HepG2 (cell line): Measurements from ENCODE around the gene ARHGEF11. TPM values are rescaled to one million over a fixed set of nuclear protein-coding genes. Genes with fewer than 3 reads are reported as not detected.

Experiments
- MTF2 ChIP-seq: sonication (generic); formaldehyde crosslinking; IDR thresholded peaks from 2 replicates; pipeline ENCODE4 v1.5.0; 2020; ENCODE audit warnings: missing genetic modification reagents, borderline replicate concordance
- NCOA1 ChIP-seq: sonication (generic); formaldehyde crosslinking; IDR thresholded peaks from 2 replicates; pipeline ENCODE4 v1.9.0; 2021; ENCODE audit warnings: missing genetic modification reagents
- POLR2A ChIP-seq, 2 experiments: IDR thresholded peaks; 2 replicates each; pipeline ENCODE4 v1.6.1; 2011; ENCODE audit warnings: low read depth in 2 of 2, low read length in 2 of 2, mild to moderate bottlenecking in 1 of 2, moderate library complexity in 1 of 2; ENCODE audit not compliant: insufficient read depth in 1 of 2
- RAD21 ChIP-seq: fragments of 450-650 bp; formaldehyde crosslinking; IDR thresholded peaks from 2 replicates; pipeline ENCODE4 v1.5.0; 2020; ENCODE audit warnings: mild to moderate bottlenecking
- RBM22 ChIP-seq: fragments of 200-400 bp; formaldehyde crosslinking; optimal IDR thresholded peaks from 2 replicates; pipeline ENCODE3; 2017; ENCODE audit warnings: mild to moderate bottlenecking, low read length, moderate library complexity
- SNAI1 ChIP-seq: sonication (generic); formaldehyde crosslinking; IDR thresholded peaks from 2 replicates; pipeline ENCODE4 v1.5.0; 2020; ENCODE audit warnings: mild to moderate bottlenecking, missing genetic modification reagents, borderline replicate concordance
- SRSF4 ChIP-seq: fragments of 200-400 bp; formaldehyde crosslinking; IDR thresholded peaks from one replicate; pipeline ENCODE4 v1.6.1; 2018; ENCODE audit warnings: mild to moderate bottlenecking, low read depth, low read length, moderate library complexity; ENCODE audit not compliant: poor library complexity, severe bottlenecking
- XBP1 ChIP-seq: sonication (generic); formaldehyde crosslinking; IDR thresholded peaks from 2 replicates; pipeline ENCODE4 v1.5.0; 2020; ENCODE audit warnings: missing genetic modification reagents
- ZFX ChIP-seq: sonication (generic); formaldehyde crosslinking; IDR thresholded peaks from 2 replicates; pipeline ENCODE4 v1.4.0; 2020; ENCODE audit warnings: mild to moderate bottlenecking, low read depth, missing genetic modification reagents, moderate library complexity
- ZNF556 ChIP-seq: sonication (generic); formaldehyde crosslinking; IDR thresholded peaks from 2 replicates; pipeline ENCODE4 v1.4.0; 2020; ENCODE audit warnings: mild to moderate bottlenecking, missing genetic modification reagents, borderline replicate concordance
- ZNF557 ChIP-seq: sonication (generic); formaldehyde crosslinking; IDR thresholded peaks from 2 replicates; pipeline ENCODE4 v1.4.0; 2020; ENCODE audit warnings: missing genetic modification reagents
- ZNF577 ChIP-seq: sonication (generic); formaldehyde crosslinking; IDR thresholded peaks from 2 replicates; pipeline ENCODE4 v1.4.0; 2020; ENCODE audit warnings: mild to moderate bottlenecking, low read depth, missing genetic modification reagents, borderline replicate concordance
- polyA plus RNA-seq, 8 experiments: library from polyadenylated mRNA; depleted of rRNA in 3 of 8; stranded (reverse) in 7 of 8; unstranded in 1 of 8; fragments of >200 nt; fragmentation: Illumina TruSeq in 4 of 8; extraction: Trizol in 4 of 8; gene quantifications; 2 replicates each; pipeline versions ENCODE4 v1.2.1 to v1.2.3, GENCODE V29; 2011 to 2016; ENCODE audit warnings: low read depth in 4 of 8, missing spikeins in 1 of 8, mixed read lengths in 1 of 8; ENCODE audit not compliant: insufficient read depth in 1 of 8
- total RNA-seq, 5 experiments: library from RNA; depleted of rRNA; stranded (reverse); fragments of >200 nt; fragmentation: Illumina TruSeq; extraction: Trizol; gene quantifications; 2 replicates each; pipeline ENCODE4 v1.2.3, GENCODE V29; 2016; ENCODE audit warnings: low read depth in 1 of 5
- TF ChIP-seq, protein P1 (sequence below): sonication (generic); formaldehyde crosslinking; IDR thresholded peaks from 2 replicates; pipeline ENCODE4 v1.4.0; 2020; ENCODE audit warnings: mild to moderate bottlenecking, missing genetic modification reagents
- TF ChIP-seq, protein P2 (sequence below): sonication (generic); formaldehyde crosslinking; IDR thresholded peaks from 2 replicates; pipeline ENCODE4 v1.5.0; 2020; ENCODE audit warnings: mild to moderate bottlenecking, missing genetic modification reagents
- TF ChIP-seq, protein P3 (sequence below): sonication (generic); formaldehyde crosslinking; IDR thresholded peaks from 2 replicates; pipeline ENCODE4 v1.4.0; 2020; ENCODE audit warnings: mild to moderate bottlenecking, missing genetic modification reagents
- TF ChIP-seq, protein P4 (sequence below): sonication (generic); formaldehyde crosslinking; IDR thresholded peaks from 2 replicates; pipeline ENCODE4 v1.4.0; 2020; ENCODE audit warnings: missing genetic modification reagents, low read depth, mild to moderate bottlenecking, borderline replicate concordance
- TF ChIP-seq, protein P5 (sequence below): sonication (generic); formaldehyde crosslinking; IDR thresholded peaks from 2 replicates; pipeline ENCODE4 v1.5.0; 2020; ENCODE audit warnings: mild to moderate bottlenecking, missing genetic modification reagents, borderline replicate concordance

The ARHGEF11 gene
- total and polyA plus RNA-seq, 2 of the 13 experiments (the other 11 are each of a cell fraction or from before 2014, with no cell fraction given): 16.5 to 21.2 TPM

DNA sequence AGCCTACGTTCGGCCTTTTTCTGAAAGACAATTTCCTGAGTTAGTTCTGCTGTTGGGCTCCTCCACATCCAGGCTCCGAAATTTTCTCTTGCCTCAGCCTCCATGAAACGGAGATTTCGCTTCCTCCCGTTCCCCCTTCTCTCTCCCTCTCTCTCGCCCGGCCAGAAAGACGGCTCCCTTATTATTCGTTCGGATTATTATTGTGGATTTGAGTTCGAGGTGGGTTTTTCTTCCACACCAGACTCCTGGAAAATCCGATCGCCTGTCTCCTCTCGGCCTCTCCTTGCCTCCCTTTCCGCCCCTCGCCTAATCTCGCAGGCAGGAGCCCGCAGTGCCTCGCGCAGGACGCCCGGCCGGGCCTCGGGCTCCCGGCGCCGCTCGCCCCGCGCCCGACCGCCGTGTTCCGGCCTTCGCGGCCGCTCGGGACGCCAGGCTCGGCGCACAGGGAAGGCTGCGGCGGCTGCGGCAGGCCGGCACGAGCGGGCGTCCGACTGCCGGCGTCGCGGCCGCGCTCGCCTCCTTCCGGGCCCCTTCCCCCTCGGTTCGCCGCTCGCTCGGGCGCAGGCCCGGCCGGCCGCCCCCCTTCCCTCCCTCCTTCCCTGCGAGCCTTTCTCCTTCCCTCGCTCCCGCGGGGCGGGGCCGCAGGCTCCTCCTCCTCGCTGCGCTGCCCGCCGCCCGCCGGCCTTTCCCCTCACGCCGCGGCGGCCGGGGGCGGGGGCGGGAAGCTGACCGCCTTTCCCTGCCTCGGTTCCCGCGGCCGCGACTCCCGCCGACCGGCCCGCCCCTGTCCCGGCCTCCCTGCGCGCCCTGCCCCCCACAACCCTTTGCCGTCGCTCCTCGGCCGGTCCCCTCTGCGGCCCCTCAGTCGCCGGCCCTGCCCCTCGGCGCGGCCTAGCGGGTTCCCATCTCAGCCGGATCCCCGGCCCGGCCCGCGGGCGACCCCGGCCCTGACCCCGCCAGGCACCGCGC is at the start of gene ARHGEF11 (continued):
- TF ChIP-seq, protein P1, sequence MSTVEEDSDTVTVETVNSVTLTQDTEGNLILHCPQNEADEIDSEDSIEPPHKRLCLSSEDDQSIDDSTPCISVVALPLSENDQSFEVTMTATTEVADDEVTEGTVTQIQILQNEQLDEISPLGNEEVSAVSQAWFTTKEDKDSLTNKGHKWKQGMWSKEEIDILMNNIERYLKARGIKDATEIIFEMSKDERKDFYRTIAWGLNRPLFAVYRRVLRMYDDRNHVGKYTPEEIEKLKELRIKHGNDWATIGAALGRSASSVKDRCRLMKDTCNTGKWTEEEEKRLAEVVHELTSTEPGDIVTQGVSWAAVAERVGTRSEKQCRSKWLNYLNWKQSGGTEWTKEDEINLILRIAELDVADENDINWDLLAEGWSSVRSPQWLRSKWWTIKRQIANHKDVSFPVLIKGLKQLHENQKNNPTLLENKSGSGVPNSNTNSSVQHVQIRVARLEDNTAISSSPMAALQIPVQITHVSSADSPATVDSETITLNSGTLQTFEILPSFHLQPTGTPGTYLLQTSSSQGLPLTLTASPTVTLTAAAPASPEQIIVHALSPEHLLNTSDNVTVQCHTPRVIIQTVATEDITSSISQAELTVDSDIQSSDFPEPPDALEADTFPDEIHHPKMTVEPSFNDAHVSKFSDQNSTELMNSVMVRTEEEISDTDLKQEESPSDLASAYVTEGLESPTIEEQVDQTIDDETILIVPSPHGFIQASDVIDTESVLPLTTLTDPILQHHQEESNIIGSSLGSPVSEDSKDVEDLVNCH: no peak
- peak; percentile 23; the same call in 1 of the 2 replicates for TF ChIP-seq RAD21
- TF ChIP-seq, protein P2, sequence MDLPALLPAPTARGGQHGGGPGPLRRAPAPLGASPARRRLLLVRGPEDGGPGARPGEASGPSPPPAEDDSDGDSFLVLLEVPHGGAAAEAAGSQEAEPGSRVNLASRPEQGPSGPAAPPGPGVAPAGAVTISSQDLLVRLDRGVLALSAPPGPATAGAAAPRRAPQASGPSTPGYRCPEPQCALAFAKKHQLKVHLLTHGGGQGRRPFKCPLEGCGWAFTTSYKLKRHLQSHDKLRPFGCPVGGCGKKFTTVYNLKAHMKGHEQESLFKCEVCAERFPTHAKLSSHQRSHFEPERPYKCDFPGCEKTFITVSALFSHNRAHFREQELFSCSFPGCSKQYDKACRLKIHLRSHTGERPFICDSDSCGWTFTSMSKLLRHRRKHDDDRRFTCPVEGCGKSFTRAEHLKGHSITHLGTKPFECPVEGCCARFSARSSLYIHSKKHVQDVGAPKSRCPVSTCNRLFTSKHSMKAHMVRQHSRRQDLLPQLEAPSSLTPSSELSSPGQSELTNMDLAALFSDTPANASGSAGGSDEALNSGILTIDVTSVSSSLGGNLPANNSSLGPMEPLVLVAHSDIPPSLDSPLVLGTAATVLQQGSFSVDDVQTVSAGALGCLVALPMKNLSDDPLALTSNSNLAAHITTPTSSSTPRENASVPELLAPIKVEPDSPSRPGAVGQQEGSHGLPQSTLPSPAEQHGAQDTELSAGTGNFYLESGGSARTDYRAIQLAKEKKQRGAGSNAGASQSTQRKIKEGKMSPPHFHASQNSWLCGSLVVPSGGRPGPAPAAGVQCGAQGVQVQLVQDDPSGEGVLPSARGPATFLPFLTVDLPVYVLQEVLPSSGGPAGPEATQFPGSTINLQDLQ (CRISPR knock-in tag): 0 out of 2 replicates have a peak, but pooled peaks have one; percentile 36
- TF ChIP-seq, protein P3, sequence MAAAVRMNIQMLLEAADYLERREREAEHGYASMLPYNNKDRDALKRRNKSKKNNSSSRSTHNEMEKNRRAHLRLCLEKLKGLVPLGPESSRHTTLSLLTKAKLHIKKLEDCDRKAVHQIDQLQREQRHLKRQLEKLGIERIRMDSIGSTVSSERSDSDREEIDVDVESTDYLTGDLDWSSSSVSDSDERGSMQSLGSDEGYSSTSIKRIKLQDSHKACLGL (CRISPR knock-in tag): no peak; the same call in 1 of the 2 replicates
- no peak for TF ChIP-seq RBM22
- no peak for TF ChIP-seq SNAI1 (CRISPR knock-in tag)
- TF ChIP-seq, protein P4, sequence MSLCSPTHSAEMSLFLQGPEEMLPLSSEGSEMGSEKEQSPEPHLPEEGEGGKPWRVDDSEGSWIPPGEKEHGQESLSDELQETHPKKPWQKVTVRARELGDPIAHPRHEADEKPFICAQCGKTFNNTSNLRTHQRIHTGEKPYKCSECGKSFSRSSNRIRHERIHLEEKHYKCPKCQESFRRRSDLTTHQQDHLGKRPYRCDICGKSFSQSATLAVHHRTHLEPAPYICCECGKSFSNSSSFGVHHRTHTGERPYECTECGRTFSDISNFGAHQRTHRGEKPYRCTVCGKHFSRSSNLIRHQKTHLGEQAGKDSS: no peak
- TF ChIP-seq, protein P5, sequence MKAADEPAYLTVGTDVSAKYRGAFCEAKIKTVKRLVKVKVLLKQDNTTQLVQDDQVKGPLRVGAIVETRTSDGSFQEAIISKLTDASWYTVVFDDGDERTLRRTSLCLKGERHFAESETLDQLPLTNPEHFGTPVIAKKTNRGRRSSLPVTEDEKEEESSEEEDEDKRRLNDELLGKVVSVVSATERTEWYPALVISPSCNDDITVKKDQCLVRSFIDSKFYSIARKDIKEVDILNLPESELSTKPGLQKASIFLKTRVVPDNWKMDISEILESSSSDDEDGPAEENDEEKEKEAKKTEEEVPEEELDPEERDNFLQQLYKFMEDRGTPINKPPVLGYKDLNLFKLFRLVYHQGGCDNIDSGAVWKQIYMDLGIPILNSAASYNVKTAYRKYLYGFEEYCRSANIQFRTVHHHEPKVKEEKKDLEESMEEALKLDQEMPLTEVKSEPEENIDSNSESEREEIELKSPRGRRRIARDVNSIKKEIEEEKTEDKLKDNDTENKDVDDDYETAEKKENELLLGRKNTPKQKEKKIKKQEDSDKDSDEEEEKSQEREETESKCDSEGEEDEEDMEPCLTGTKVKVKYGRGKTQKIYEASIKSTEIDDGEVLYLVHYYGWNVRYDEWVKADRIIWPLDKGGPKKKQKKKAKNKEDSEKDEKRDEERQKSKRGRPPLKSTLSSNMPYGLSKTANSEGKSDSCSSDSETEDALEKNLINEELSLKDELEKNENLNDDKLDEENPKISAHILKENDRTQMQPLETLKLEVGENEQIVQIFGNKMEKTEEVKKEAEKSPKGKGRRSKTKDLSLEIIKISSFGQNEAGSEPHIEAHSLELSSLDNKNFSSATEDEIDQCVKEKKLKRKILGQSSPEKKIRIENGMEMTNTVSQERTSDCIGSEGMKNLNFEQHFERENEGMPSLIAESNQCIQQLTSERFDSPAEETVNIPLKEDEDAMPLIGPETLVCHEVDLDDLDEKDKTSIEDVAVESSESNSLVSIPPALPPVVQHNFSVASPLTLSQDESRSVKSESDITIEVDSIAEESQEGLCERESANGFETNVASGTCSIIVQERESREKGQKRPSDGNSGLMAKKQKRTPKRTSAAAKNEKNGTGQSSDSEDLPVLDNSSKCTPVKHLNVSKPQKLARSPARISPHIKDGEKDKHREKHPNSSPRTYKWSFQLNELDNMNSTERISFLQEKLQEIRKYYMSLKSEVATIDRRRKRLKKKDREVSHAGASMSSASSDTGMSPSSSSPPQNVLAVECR (CRISPR knock-in tag): peak; percentile 60; the same call in 1 of the 2 replicates
- TF ChIP-seq NCOA1 (CRISPR knock-in tag): no peak
- TF ChIP-seq MTF2: 0 out of 2 replicates have a peak, but pooled peaks have one; percentile 10
- no peak for TF ChIP-seq ZNF557 (CRISPR knock-in tag)
- peak; percentile 86 for TF ChIP-seq ZFX (CRISPR knock-in tag)
- no peak for TF ChIP-seq XBP1 (CRISPR knock-in tag)
- TF ChIP-seq POLR2A (IDR thresholded peaks at IDR 0.05; ENCODE audit: insufficient read depth in 1 of 2, low read depth in 2 of 2, low read length in 2 of 2): peak; percentile 57 to 63; a peak in 3 of 4 replicates
- TF ChIP-seq ZNF556: peak; percentile 19; the same call in 1 of the 2 replicates
- TF ChIP-seq SRSF4: no peak
- TF ChIP-seq ZNF577 (CRISPR knock-in tag): no peak
